Dermis blood vessel endothelial cell (primary cell): ENCODE data around the gene PCSK6. TPM values are rescaled to one million over a fixed set of nuclear protein-coding genes. Genes with fewer than 3 reads are reported as not detected.
"Not testable (repeated sequence)": the region's sequence is repeated elsewhere in the genome, so short reads cannot be mapped to it uniquely, and the experiment has no call there.

Experiments used
- DNase-seq: peaks from one replicate; pipeline ENCODE4 v3.0.0; 2010
- total RNA-seq: library from RNA; depleted of rRNA; stranded (reverse); fragments of >200 nt; gene quantifications from 2 replicates; pipeline ENCODE4 v1.2.3, GENCODE V29; 2014

The PCSK6 gene
- total RNA-seq, 1 donor from 2014 or later, result 24.8 TPM

DNA sequence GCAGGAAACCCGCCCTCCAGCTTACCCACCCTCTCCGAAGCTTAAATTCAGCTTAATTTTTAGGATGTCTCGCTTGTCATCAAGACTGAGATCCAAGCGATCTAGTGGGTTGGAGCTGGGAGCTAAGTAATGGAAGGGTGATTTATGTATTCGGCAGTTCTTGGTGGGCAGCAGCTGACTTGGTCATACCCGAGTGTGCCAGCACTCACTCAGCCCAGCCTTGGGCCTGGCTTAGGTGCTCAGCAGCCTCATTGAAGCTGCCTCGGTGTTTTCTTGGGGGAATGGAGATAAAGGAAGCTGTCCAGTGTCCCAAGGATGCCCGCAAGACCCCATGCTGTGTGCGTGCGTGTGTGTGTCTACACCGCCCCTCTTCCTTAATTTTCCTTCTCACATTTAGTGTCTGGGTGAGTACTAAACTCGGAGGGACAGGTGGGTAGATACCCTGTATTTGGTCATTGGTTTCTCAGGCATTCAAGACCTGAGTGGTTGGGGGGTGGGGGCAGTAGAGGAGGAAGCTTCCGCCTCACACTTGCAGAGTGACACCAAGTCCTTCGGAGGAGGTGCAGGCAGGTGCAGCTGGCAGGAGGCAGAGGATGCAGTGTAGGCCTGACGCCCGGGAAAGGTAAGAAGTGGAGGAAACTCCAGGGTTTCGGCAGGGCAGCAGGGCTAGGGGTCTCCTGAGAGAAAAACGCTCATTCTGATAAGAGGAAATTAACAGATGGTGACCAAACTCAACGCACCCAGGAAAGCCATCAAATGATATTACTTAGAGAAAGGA, 92.8 kb downstream of the PCSK6 start:
- no peak for DNase-seq

DNA sequence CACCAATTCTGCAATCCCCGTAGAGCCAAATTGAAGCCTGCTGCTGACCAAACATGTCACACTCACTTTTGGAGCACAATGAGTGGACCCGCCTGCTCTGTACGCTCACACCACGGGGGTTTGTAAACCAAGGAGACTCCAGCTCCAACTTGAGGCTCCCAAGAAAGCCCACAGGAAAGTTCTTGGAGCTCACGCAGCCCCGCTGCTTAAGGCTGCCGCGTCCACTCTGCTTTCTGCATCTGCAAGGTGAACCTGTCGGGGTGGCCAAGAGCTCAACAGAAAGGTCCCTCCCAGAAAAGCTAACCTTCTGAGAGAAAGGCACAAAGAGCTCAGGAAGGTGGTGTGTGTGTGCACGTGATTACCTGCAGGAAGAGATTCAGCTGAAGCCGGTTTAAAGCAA, 94.9 kb downstream of the PCSK6 start:
- no peak for DNase-seq

DNA sequence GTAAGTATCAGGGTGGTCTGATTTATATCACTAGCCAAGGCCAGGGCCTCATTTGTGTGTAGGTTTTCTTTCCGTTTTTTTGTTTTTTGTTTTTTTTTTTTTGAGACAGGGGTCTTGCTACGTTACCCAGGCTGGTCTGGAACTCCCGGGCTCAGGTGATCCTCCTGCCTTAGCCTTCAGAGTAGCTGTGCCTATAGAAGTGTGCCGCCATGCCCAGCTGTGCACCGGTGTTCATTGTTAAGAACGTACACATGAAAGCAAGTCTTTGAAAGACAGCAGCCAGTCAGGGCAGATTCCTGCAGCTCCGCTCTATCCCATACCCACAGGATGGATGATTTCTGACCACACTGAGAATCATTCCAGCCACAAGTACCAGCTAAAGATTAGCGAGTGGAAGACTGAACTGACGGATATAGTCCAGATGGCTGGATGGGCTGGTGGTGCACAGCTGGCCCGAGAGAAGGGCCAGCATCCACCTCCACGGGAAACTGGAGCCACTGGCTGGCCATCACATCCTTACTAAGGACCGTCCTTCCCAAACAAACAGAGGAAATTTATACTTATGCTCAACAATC, 95.4 kb downstream of the PCSK6 start:
- DNase-seq, result no peak

DNA sequence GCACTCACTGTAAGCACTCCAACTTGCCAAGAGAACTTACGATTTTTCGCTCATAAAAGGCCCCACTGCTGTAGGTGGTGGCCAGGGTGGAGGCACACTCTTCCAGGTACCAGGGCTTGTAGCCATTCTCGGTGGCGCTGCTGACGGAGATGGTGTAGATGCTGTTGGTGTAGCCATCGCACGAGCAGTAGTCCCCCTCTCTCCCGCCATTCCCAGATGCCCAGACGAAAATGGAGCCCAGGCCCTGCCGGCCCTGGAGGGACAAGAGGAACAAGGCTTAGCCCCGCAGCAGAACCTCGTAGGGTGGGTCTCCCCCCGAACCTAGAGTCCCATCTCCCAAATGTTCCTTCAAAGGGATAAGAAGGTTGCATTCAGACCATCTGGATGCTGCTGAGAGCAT, 96.3 kb downstream of the PCSK6 start:
- no peak for DNase-seq

DNA sequence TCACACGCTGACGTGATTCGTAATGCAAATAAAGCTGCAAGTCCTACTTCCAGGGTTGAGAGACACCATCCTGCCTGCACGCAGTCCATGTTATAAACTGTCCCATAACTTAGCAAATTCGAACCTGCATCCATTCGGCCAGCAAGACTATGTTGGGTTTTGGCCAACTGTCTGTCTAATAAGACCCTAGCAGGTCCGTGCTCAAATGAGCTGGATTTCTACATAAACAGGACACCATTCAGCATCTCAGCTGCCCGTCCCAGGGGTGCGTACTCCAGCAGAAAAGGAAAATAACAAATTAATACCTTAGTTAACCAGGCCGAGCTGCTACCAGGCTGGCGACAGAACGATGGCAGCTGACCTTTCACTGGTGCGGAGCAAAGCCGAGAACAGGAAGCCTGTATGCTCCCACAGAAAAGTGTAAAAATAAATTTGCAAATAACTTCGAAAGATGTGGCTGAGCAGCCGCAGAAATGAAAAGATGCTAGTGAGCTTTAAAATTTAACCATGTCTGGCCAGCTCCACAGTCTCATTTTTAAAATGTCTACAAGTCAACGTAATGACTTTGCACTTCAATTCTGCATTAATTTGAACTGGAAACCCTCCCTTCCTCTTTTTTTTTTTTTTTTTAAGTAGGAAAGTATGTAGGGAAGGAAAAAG, 97.4 kb downstream of the PCSK6 start:
- DNase-seq, result no peak

DNA sequence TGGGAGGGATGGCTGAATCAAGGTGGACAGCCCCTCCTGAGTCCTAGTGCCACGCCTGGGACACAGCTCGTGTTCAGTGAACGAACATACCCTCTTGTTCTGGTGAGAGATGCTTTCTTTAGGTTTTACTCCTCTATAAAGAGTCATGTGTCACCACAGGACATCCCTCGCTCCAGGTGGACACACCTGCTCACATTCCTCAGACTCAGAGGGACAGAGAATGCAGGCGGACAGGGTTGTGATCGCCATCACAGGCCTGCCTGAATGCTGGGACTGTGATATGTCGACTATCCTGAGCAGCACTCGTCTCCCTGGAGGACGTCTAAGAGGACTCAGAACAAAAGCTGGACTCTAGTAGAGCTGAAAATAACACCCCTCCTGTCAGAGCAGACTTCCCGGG, 98.1 kb downstream of the PCSK6 start:
- no peak for DNase-seq

DNA sequence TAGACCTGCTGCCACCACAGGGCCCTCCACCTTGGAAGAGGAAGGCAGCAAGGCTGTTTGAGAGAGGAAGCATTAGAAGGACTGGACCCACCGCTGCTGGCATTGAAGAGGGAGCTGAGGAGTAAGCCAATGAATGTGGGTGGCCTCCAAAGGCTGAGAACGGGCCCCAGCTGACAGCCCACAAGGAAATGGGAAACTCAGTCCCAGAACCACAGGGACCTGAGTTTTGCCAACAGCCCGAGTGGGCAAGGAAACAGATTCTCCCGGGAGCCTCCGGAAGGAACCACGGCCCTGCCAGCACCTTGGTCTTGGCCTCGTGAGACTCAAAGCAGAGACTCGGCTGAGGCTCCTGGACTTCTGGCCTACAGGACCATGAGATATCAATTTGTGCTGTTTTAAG, 99.0 kb downstream of the PCSK6 start:
- DNase-seq, result no peak

DNA sequence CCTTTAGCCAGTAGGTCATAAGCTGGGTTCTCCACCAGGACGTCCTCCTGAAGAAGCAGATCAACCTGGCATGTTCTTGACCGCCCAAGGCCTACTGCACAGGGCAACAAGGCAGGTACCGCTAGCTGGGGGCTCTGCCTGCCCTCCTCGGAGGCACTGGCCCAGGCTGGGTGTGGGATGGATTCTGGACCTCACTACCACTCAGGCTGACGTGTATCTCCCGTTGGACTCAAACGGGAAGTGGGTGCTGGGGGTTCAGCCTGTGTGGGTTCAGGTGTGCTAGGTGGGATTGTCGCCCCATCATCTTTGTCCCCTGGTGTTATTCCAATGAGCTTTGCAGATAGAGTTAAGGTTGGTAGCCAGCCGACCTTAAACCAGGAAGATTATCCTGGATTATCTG, 99.4 kb downstream of the PCSK6 start:
- no peak for DNase-seq

DNA sequence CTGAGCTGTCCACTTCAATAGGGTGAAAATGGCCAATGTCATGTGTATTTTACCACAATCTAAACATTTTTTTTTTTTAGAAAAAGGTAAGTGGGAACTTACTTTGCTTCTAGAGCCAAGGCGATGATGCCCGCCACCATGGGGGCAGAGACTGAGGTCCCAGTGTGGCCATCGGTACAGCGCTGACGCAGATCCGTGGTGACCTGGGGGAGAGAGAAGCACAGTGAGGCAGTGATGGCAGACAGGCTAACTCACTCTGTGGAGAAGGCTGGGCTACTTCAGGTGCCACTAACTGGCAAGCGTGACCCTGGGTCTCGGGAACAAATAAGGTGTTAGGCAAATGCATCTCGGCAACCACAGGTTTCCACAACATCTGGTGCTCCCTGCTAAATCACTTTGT, 100.1 kb downstream of the PCSK6 start:
- DNase-seq, result no peak

DNA sequence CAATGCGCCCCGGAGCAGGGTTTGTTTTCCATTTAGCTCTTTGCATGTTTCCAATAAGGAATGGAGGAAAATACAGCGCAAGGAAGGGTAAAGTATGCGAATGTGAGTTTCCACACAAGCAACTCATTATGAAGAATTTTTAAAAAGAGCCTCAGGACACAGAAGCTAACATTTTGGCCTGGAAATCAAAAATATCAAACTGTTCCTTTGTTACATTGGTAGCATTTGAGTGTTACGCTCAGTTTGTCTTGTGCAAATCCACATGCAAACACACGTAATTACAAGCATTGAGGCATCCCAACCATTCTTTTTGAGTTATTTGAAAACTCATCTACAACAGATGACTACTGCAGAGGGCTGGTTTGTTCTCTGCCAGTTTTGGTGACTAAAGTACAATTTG, 101.5 kb downstream of the PCSK6 start:
- DNase-seq, result no peak

DNA sequence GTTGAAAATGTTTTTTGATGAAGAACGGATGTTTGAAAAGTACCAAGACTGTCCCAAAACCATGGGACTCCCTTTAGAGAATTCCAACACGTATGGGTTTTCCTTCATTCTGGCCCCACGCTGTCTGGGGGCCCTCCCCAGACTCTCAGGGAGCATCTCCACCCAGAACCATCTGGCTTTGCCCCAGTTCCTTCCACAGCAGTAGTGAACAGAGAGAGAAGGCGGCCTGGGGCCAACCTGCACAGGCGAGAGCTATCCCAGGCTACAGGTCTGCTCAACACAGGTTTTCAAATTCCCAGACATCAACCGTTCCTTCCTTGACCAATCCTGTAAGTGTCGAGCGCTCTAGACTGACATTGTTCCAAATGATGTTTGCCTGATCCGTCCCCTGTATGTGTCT, 101.9 kb downstream of the PCSK6 start:
- DNase-seq, result no peak

DNA sequence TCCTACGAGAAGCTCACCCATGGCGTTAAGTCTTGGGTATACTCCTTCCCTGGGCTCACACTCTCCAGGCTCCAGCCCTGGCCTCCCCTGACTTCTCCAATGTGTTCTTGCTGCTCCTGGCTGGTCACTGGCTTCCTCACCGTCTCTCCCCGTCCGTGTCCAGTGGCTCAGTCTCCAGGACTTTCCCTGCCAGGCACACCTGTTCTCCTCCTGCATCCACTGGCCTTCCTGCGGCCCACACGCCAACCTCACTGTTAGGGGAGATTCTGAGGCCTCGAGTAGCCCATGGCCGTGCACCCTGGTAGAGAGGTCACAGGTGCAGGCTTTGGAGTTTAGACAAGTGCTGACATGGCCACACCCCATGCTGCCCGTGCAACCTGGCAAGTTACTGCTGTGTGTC, 102.5 kb downstream of the PCSK6 start:
- DNase-seq, result no peak

DNA sequence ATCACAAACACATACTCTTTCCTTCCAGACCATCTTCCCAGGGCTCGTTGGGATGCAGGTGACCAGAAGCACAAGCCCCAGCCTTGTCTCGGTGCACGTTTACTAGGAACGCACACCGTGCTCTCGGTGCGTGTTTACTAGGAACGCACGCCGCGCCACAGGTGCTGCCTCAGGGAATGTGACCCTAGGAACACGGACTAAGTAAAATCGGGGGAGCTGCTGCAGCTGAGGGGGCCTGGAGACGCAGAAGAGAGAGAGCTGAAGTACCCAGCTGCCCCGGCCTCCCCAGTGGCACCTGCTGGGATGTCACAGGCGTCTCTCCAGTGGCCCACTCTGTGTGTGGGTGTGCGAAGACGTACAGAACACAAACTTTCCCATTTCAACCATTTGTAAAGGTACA, 103.5 kb downstream of the PCSK6 start:
- DNase-seq, result no peak

DNA sequence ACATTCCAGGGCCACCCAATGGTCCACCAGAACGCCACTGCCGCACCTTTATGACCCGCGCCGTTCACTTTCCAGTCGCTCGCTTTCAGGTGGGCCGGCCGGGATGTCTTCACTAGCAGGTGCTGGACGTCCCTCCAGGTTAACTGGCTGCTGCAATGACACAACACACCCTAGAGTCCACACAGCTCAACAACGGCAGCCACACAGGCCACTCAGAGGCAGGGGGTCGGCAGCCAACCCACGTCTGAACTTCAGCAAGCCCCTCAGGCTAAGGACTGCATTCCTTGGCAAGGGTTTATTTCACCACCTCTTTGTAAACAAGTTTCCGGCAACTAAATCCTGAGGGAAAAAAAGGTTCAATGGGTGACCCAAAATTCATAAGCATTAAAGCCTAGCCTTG, 105.2 kb downstream of the PCSK6 start:
- no peak for DNase-seq

DNA sequence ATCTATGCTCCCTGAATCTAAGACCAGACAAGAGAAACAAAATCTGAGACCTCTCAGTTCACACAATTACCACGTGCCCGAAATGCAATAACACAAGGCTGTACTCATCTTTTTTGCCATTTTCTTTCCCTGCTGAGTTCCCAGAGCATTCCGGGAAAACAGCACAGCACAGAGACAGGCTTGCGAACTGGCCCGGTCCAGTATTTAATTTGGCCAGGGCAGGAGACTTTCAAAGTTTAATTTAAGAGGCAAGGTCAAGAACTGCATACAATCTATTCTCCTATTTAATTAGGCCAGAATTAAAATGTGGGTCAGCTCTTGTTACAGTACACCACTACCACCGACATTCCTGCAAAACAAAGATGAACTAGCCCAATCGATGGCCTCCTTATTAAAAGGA, 107.0 kb downstream of the PCSK6 start:
- DNase-seq, result no peak

DNA sequence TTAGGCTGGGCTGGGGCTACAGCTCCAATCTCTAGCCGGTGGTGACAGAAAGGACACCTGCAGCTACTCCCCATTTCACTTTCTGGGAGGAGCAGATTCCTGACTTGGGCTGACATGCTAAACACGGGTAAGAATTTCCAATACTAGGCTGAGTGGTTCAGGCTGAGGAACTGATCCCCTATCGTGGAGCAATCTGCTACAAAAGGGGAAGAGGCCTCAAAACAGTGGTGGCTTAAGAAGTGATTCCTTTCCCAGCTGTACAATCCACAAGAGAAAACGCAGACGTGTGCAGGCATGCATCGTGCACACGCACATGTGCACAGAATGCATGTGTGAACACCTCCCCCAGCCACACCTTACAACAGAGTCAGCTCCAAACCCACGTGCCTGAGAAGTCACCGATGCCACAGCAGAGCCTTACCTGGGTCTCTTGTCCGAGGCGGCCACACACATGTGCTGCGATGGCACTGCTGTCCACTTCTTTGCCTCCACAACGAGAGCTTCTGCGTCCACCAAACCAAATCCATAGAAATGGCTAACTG, 107.8 kb downstream of the PCSK6 start:
- no peak for DNase-seq

DNA sequence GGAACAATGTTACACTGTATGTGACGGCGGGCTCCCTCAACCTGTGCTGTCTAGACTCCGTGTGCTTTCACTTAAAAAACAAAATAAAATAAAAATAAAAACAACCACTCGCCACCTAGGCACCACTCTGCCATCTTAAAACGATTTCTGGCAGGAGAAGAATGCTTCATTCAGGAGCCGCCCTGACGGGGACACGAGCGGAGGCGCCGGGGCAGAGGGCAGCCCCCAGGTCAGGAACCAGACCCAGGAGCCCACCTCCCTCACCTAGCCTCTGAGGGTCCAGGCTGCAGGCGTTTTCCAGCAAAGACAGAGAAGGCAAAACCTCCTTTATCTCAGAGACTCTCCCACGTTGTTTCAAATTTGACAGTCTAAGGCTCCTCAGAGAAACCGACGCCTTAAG, 109.4 kb downstream of the PCSK6 start:
- DNase-seq, result no peak

DNA sequence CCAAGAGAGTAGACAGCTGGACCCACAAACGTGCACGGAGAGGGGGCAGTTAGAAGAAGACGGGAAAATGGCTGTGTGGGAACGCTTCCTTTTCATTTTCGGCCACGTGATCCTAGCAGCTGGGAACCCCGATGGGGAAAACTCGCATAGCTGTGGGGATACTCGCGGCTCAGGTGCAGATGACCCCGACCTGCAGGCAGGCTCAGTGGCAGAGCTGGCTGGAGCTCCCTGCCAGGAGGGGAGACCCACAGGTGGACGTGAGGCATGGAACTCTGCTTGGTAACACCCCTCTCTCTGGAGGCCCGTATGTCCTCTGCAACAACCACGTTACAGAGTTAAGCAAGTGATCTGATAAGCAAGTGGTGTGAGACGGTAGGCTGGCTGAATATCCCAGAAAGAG, 109.9 kb downstream of the PCSK6 start:
- no peak for DNase-seq

DNA sequence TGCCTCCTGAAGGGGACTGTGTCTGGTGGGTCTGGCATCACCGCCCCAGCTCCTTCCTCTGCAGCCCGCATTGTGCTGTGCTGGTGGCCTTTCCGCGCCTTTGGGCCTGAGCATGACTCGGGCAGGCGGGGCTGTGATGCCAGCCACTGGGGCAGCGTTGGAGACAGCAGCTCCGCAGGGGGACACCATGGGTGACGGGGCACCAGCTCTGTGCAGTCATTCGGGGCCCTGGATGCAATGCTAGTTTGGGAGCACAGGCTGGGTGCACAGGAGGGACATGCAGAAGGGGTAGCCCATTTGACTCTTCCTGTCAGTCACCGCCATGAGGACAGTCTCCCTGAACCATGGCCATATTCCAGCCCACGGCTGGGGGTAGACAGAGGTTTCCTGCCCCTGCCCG, 110.6 kb downstream of the PCSK6 start:
- DNase-seq, result no peak

DNA sequence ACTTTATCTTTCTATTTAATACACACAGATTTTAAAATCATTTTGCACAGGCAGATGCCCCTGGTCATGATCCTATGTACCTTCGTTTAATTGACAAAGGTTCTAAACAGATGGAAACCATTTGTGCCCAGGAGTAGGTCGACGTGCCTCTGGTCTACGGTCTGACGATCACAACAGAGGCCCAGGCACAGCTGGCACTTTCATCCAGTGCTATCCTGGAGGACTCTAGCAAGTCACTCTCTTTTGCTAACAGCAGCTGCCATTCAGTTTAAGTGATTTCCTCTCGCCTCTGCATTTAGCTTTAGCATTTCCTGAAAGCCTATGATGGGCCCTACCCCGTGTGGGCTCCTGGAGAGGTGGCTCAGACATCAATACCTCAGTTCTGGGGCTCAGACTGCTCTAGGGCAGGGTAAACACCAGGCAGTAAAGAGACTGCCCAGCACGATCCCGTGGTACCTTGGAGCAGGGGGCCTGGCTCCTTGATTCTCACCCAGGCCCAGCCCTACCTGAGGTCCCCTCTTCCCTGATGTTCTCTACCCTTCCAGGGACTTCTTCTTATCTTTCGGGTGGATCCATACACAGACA, 111.2 kb downstream of the PCSK6 start:
- DNase-seq, result no peak

DNA sequence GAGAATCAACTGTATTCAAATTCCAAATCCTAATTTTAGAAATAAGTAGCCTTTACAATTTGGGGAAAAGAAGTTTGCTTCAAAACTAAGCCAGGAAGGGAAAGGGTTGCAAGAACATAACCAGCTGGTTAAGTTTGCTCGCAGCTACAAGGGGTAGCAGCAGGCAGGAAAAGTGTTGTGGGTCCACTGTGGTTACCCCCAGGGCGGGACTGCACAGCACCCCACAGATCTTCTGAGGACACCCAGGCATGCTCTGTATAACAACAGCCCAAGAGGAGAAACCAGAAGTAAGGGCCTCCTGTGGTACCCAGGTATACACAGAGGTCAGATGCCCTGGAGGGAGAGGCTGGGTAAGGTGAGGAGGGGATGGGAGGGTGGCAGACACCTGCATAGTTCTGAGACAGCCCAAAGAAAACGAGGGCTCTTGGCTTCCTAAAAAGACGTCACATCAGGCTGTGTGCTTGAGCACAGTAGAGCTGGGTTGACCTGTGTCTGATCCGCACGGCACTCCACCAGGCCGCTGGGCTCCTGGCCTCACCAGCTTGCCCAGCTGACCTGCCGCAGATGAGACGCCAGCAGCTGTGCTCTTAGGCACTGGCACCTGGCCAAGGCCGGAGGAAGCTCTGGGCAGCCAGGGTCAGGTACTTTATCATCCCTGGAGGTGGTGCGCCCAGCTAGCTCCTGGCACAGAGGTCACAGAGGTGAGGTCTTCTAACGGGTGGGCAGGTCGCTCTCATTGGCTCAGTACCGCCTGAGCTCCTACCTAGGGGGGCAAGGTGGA, 112.7 kb downstream of the PCSK6 start:
- no peak for DNase-seq

DNA sequence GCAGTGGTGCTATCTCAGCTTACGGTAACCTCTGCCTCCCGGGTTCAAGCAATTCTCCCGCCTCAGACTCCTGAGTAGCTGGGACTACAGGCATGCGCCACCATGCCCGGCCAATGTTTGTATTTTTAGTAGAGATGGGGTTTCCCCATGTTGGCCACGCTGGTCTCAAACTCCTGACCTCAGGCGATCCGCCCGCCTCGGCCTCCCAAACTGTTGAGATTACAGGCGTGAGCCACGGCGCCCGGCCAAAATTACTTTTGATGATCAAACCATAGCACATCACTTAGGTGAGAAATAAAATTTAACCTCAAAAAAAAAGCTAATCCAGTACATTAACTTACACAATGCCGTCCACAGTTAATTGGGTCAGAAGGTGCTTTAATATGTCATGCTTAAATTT, 114.5 kb downstream of the PCSK6 start:
- DNase-seq, result not testable (repeated sequence)

DNA sequence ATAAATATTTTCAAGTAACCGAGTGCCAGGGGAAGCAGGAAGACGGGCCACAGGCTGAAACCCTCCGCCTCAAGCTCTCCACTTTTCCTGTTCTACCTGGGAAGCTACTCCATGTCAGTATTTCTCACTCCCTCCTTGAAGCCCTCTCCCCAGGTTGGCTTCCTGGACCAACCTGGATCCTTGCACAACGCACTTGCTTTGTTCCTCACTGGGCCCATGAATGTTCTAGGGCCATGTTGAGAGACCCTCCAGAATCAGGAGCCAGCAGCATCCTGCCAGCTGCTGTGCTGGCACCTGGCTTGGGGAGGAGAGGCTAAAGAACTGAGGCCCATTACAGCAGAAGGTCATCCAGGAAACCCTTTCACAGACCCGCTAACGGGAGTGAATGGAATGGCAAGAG, 115.2 kb downstream of the PCSK6 start:
- DNase-seq, result no peak
